Measurements from ENCODE around the gene ZNF670.

ZNF670 gene

DNA sequence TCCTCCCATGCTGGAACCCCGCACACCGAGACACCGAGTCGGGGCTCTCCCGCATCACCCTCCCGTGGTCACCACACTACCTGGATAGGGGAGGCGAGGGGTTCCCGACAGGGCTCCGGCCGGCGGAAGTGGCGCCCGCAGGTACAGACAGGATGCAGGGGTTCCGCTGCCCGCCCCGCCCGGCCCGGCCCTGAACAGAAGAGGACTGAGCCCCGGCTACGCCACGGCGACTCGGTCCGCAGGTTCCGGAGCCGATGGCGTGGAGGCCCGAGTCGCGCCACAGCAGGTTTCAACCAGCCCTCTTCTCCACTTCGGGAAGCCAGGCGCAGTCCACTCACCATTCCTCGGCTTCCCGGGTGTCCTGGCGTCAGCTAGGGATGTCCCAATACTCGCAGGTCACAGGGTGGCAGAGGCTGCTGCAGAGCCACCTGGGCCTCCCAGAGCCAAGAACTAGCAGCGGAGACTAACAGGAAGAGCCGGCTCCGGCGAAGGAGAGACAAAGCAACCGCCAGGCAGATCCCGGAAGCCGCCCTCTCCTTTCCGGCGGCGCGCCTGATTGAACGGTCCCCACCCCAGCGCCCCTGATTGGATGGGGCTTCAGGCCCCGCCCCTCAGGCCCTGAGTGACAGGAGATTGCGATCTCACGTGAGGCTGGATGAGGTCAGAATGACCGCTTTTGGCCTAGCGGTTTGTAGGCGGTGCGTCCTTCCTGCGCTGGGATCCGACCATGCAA, 25.4 kb upstream of the ZNF670 start, which contains the start of gene ZNF669:
TSS of gene ZNF669 (minus strand) at position 498 of the 733 bp plus-strand sequence. CDS start at position 341, 157 bp downstream.
- peak; percentile 60 for DNase-seq

DNA sequence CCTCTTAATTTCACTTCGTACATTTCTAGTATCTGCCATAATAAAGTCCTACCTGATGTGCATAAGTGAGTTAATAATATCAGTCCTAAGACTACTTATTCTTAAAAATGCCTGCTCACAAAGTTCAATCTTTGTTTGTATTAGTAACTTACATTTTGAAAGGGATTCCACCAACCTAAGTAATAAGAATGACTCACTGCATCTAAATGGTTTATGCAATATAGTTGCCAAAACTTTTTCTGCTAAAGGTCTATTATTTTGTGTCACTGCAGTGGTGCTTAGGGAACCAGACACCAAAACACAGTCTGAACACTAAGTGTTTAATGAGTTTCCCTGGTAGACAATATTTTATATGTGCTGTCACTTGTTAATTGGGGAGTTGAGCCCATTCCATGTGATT, 23.8 kb upstream of the ZNF670 start:
- no peak for DNase-seq

DNA sequence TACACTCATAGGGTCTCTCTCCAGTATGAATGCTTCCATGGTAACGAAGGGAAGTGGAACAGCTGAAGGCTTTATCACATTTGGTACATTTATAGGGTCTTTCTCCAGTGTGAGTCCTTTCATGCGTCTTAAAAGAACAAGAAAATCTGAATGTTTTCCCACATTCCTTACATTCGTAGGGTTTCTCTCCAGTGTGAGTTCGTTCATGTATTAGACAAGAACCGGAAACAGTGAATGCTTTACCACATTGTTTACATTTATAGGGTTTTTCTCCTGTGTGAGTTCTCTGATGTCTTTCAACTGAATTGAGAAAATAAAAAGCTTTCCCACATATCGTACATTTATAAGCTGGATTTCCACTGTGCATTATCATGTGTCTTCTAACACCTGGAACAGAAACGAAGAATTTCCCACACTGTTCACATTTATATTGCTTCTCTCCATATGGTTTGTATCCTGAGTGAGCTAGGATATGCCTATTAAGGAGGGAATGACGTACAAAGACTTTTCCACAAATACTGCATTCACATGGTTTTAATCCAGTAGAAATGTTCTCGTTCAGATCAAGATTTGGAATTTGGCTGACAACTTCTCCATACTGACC, 22.2 kb upstream of the ZNF670 start:
- no peak for DNase-seq

DNA sequence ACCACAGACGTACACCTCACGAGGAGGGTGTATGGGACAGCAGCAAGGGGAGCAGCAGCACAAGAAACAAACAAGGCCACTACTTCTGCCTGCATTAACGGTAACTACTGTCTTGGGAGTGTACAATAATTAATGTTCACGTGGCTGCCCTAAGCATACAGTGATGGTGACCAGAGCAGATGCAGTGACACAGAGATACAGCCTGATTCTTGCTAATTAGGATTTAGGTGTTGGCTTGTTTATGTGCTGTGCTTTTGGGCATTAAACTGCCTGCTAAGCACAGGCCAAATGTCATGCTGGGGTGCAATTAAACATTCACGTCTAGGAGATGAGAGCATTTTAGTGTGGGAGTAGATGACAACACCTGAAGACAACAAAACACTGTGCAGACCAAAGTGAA, 18.3 kb upstream of the ZNF670 start:
- DNase-seq: no peak

DNA sequence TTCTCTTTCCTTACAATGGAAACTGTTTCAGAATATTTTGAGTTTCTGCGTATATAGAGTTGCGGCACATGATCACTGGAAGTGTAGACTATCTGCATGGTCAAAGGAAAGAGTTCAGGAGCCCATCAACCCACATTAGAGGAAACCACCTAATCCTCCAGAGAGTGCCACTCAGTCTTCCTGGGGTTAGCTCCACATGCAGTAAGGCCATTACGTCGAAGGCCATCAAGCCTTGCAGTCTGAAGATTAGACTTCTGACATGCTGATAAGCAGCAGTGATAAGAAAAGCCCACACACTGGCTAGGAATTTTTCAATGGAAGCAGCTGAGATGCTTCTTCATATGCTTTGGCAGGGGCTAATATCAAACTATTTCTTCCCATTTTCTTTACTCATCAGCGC, 17.9 kb upstream of the ZNF670 start:
- no peak for DNase-seq

DNA sequence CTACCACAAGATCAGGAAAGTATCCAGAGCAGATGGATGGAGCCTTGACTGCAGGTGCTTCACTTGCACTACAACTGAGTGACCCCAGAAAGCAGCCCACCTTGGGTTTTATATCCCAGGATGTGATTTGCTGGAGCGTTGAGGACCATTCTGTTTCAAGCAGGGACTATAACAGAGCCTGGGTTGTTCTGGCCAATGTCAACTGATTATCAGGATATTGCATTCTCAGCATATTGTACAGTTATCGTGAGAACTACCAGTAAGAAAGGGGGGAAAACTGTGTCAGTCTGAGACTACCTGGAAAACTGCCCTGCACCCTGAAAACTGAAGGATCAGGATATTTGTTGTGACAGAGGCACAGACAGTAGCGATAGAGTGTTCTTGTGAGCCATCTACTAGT, 17.5 kb upstream of the ZNF670 start:
- DNase-seq: no peak

DNA sequence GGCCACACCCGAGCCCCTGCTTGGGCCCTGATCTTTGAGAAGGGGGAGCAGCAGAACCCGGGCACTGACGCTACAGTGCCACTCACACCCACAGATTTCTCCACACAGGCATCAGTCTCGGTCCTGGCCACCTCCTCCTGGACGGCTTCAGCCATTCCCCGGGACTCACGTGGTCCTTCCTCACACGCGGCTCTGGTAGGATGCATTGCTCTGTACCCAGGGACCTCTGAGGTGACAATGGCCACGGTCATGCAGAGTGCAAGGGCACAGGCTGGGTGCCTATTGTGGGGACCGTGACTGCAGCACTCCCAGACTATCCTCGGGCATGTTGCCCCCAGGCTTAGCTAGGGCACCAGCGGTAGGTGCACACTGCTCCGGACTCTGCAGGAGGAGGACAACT, 11.8 kb upstream of the ZNF670 start:
- DNase-seq: no peak

DNA sequence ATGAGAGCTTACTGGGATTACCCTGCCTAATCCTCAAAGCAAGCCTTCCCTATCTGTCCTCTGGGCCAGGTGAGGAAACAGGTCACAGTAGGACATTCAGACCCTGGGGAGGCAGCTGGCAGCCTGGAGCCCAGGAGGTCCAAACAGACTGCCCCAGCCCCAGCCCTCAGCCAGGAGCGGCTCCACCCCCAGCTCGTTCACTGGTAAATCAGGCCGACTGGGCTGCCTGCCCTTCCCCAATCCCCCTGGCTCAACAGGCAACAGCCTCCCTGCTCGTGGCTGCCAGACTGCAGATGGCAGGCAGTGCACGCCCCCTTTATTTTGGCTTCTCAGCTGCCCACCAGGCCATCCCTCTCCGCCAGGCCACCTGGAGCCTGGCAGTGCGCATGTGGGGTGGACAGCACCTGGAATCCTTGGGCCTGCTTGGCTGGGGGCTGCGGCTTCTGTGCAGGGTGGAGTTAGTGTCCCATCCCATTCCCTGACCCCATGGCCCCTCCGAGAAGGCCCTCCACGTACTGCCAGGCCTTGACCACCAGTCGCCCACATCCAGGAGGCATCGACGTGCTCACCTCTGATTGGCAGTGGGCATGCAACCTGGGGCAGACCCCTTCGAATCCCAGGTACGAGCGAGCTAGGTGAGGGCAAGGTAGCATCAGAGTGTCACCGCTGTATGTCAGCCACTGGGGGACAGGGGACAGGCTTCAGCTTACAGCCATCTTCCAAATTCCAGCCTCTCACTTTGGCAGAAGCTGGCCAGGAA, 11.2 kb upstream of the ZNF670 start:
- DNase-seq: no peak

DNA sequence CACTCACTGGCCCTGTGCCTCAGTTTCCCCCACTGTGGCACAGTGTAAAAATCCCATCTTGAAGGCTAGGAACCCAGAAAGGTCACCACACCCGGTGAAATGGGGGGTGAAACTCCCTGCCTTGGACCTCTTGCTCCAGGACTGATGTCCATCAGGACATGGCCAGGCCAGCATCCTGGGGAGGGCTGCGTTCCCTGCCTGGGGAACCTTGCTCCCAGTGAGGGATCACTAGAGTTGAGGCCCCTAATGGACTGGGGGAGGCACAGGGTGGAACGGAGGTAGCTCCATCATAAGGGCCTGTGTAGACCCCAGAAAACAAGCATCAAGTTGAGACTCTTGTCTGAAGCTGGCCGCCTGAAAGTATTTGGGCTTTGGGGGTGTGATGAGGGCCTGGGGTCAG, 10.4 kb upstream of the ZNF670 start:
- DNase-seq: no peak

DNA sequence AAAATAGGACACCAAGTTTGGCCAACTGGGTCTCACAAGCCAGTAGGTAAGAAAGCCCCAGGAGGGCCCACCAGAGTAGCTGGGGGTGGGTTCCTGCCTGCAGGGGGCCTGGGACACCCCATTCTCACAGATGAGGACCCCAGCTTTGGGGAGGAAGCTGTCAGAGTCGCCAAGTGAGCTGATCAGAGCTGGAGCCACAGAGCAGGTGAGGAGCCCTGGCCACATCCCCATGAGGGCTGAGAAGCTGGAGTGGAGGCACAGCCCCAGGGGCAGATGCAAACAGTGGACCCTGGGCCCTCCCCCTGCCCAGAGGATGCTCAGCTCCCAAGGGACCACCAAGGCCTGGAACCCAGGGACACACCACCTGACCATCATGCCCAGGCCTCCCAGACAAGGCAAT, 8.6 kb upstream of the ZNF670 start:
- DNase-seq: no peak

DNA sequence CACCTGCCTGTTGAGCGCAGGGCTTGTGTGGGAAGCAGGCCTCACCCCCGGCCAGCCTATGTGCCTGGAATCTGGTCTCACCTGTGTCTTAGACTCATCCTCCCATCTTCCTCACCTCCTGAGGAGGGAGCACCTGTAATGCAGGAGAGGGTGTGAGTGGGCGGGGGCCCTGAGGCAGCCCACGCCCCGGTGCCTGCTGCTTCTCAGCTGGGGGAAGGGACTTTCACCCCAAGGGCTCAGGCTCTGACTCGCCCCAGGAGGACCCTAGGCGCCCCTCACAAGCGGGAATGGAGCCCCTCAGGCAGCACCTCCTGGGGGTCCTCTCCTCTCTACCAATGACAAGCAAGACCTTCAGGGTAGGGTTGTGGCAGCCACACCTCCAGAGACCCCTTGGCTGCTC, 6.7 kb upstream of the ZNF670 start:
- no peak for DNase-seq

DNA sequence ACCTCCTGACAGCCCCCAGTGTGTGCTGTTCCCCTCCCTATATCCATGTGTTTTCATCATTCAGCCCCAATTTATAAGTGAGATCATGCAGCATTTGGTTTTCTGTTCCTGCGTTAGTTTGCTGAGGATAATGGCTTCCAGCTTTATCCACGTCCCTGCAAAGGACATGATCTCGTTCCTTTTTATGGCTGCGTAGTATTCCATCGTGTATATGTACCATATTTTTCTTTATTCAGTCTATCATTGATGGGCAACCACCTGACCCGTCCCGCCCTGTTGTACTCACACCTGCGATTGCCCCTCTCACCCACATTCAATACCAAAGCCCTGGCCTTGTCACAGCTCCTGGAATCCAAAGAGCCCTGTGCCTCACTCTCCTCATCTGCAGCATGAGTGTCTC, 6.2 kb upstream of the ZNF670 start:
- no peak for DNase-seq

DNA sequence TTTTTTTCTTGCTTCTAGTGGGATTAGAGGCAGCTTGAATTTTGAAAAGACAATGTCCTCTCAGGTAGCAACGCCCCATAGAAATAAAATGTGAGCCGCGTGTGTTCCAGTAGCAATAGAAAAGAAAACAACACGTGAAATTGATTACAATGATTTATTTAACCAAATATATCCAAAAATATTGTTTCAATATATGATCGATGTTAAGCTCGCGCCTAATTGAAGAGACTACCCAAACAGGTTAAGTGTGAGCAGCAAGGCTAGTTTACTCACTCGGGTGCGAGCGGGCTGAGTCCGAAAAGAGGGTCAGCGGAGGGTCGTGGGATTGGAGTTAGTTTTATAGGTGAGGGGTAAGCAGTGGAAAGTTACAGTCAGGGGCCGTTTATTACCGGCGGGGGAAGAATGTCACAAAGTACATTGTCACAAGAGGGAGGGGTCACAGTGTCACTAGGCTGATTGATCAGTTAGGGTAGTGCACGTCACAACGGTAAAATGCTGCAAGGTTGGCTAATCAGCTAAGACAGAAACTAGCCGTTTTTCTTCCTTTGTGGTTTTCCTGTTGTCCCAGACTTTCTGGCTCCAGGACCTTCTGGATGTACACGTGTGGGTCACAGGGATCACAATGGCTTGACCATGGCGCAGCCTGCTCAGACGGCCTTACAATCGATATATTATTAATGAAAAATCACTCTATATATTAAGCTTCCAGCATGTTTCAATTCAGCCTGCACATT, 697 bp upstream of the ZNF670 start:
- no peak for DNase-seq

DNA sequence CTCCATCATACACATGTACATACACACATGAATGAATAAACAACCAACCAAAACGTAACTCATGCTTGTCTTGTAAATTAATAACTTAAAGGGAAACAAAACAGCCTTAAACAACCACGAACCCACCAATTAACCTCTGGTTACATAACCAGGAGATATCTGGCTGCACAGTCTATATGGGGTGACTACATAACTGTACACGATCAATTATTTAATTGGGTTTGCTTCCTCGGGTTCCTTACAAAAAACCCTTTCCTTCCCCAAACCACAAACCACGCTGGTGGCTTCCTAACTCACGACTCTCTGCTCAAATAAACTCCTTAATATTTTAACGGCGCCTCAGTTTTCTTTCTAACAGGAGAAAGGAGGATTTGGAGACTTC, 744 bp downstream of the ZNF670 start:
- no peak for DNase-seq

DNA sequence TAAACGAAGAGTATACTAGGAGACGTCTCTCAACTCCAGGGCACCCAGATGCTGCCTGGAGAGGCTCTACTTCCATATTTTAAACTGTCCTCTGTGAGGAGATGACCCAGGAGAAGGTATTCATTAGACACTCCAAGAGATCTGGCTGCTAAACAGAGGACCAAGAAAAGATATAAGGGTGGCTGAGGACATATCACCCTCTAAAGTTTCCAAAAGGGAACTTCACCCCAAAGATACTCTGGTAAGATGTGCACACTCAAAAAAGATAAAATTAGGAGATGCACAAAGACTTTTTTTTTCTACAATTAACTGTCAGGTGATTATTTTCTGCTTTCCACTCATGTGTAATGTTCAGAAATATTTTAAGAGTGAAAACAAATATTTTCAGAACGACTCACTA, 1.4 kb downstream of the ZNF670 start:
- DNase-seq: no peak

DNA sequence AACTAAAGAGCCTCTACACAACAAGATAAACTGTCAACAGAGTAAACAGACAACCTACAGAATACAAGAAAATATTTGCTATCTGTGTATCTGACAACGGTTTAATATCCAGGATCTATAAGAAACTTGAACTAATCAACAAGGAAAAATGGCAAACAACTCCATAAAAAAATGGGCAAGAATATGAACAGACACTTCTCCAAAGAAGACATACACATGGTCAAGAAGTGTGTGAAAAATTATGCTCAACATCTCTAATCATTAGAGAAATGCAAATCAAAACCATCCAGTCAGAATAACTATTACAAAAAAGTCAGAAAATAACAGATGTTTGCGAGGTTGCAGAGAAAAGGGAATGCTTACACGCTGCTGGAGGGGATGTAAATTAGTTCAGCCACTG, 8.0 kb downstream of the ZNF670 start:
- DNase-seq: no peak

DNA sequence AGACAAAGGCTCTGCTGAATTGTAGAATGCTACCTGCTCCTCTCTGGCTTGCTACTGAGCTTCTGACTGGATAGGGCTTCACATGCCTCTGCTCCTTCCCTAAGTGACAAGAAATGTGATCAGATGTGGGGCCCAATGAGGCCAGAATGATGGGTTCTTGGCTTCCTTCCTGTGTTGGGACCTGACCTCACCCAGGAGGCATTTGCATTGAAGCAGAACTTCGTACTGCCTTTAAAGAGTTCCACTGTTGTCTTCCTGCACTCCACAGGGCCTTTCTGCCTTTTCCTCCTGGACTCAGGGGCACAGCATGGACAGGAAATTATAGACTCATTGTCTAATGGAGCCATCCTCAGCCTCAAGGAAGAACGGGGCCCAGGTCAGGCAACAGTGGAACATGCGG, 14.3 kb downstream of the ZNF670 start:
- no peak for DNase-seq

DNA sequence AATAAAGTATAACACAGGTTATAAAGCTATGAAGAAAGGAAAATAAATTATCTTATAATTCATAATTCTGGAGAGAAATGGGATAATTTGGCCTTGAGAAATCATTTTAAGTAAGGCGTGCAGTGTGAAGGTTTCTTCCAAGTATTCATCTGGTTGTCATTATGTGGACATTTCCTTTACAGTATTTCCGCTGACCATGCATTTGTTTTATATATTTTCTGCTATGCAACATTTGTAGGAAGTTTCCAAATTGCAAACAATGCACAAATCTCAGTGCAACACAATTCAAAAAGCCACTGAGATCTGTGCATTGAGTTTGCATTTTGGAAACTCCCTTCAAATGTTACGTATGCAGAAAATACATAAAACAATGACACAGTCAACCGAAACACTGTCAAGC, 17.8 kb downstream of the ZNF670 start:
- no peak for DNase-seq

DNA sequence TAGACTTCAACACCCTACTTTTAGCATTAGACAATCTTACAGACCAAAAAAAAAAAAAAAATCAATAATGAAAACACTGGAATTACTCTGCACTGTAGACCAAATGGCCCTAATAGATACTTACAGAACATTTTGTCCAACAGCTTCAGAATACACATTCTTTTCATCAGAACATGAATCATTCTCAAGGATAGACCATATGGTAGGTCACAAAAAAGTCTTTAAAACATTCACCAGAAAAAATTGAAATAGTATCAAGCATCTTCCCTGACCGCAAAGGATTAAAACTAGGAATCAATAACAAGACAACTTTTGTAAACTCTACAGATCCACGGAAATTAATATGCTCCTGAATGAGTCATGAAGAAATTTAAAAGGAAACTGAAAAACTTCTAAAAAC, 22.5 kb downstream of the ZNF670 start:
- no peak for DNase-seq

DNA sequence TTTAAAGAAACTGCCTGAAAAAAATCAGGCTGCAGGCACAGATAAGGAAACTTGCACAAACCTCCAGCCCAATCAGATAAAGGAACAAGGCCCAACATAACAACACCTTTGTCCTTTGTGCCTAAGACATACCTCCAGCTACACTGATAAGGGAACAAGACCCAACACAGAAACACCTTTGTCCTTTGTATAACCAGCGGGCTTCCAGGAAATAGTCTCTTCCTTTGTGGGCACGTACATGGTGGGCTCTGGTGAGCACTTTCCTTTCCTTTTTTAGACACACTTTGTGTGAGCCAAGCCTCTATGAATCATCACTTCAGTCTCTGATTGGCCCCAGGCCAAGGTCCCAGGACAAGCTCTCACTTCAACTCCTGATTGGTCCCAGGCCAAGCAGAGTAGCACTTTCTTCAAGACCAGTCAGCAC, 23.6 kb downstream of the ZNF670 start:
- no peak for DNase-seq

DNA sequence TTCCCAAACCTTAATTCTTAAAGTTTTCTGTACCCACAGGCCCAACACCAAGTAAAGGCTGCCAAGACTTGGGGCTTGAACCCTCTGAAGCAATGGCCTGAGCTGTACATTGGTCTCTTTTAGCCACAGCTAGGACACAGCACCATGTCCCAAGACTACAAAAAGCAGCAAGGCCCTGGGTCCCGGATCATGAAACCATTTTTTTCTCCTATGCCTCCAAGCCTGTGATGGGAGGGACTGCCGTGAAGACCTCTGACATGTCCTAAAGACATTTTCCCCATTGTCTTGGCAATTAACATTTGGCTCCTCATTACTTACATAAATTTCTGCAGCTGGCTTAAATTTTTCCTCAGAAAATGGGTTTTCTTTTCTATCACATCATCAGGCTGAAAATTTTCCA, 30.9 kb downstream of the ZNF670 start:
- no peak for DNase-seq

DNA sequence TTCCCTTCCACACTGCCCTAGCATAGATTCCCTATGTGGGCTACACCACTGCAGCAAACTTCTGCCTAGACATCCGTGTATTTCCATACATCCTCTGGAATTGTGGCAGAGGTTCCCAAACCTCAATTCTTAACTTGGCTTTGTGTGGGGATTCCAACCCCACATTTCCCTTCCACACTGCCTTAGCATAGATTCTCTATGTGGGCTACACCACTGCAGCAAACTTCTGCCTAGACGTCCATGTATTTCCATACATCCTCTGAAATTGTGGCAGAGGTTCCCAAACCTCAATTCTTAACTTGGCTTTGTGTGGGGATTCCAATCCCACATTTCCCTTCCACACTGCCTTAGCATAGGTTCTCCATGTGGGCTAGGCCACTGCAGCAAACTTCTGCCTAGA, 31.4 kb downstream of the ZNF670 start:
- no peak for DNase-seq

DNA sequence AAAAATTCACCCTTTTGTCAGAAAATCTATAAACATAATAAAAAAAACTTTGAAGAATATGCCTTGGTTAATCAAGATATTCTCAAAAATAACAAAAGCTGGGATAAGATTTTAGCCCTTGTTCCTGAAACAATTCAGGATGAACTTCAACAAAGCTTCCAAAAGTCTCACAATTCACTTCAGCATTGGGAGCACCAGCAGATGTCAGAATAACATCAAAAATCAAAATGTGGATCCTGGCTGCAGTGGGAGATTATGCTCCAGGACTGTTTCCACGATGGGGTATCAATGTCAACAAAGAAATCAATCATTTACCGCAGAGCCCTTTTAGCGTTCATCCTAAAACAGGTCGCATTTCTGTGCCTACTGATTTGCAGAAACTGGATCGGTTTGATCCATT, 35.2 kb downstream of the ZNF670 start:
- no peak for DNase-seq

Measured in NCI-H524 treated with DMSO at 0.1 percent for 48 hours (cell line).